Effector memory CD8-positive, alpha-beta T cell (primary cell): Measurements from ENCODE around the gene KCNJ11.

ENCODE experiments used
- ATAC-seq: fragments of 150-1000 bp; cut with Tn5 transposase; replicated peaks from 2 replicates; pipeline ENCODE4 v1.10.0; 2021; ENCODE audit warnings: mild to moderate bottlenecking, moderate library complexity
- DNase-seq, 3 experiments: peaks; one replicate each; pipeline ENCODE4 v3.0.0; 2021
- H3K27ac Mint-ChIP-seq, 2 donors: one replicate each; pipeline ENCODE4 v1.8.0; 2022; ENCODE audit warnings: mild to moderate bottlenecking in 2 of 2, mixed read lengths in 2 of 2, moderate library complexity in 2 of 2
- H3K27me3 Mint-ChIP-seq, 2 donors: one replicate each; pipeline ENCODE4 v1.8.0; 2022; ENCODE audit warnings: mixed read lengths in 2 of 2
- H3K36me3 Mint-ChIP-seq: one replicate; pipeline ENCODE4 v1.8.0; 2022; ENCODE audit warnings: mild to moderate bottlenecking, moderate library complexity, mixed read lengths; ENCODE audit not compliant: insufficient read depth
- H3K4me1 Mint-ChIP-seq, 2 donors: one replicate each; pipeline ENCODE4 v1.8.0; 2022; ENCODE audit warnings: low read depth in 2 of 2, mixed read lengths in 2 of 2
- H3K4me3 Mint-ChIP-seq, 2 donors: one replicate each; pipeline ENCODE4 v1.8.0; 2022; ENCODE audit warnings: mild to moderate bottlenecking in 2 of 2, mixed read lengths in 2 of 2, moderate library complexity in 2 of 2
- H3K9me3 Mint-ChIP-seq, 2 donors: one replicate each; pipeline ENCODE4 v1.8.0; 2022; ENCODE audit warnings: mixed read lengths in 2 of 2

KCNJ11 gene

GRCh38 chr11:17405232-17406005 lies 17.0 kb upstream of the KCNJ11 start:
- no peak overlapping the region for H3K27ac Mint-ChIP-seq
- H3K4me3 Mint-ChIP-seq = no peak overlapping the region
- no peaks in the 10 kb centered on the region for H3K4me1 Mint-ChIP-seq
- no peaks in the 10 kb centered on the region for H3K36me3 Mint-ChIP-seq
- no peaks in the 10 kb centered on the region for H3K27me3 Mint-ChIP-seq
- no peak for DNase-seq
- H3K9me3 Mint-ChIP-seq = no peaks in the 10 kb centered on the region
- no peak for ATAC-seq

DNA sequence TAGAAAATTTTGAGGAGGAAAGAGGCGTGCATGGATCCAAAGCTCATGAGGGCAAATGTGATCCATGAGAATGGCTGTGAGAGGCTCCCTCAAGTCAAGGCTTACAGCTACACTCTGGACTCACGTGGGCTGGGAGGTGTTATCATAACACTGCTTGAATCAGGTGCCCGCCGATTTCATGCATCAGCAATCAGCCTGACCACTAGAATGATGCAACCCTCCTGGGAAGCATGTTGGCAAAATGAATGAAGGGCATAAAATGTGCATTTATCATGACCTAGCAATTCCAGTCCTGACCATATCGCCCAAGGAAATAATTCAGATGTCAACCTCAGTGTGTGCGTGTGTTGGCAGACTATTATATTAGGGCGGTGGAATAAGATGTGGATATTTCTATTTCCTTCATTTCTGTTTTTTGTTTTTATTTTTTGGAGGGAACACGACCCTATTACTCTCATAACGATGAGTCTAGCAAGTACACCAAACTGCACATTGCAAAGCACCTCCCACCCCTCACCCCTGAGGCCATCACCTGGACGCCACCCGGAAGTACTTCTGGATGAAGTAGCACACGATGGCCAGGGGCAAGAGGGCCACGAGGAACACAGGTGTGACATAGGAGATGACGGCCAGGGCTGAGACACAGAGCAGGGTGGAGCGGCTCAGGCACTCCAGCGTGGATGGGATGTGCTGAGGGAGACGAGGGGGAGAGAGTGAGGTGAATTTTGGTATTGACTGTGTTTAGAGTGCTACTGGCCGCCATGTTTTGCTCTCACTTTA lies 15.7 kb upstream of the KCNJ11 start:
- no peak for ATAC-seq
- Mint-ChIP-seq H3K36me3 (no peaks in the 10 kb centered on the region), H3K9me3 (no peaks in the 10 kb centered on the region), H3K4me3 (no peak overlapping the region), H3K27me3 (peaks cover 0 to 12% of the 10 kb centered on the region in 2 donors), H3K4me1 (no peaks in the 10 kb centered on the region), H3K27ac (no peak overlapping the region)
- no peak for DNase-seq

- no peaks in the 10 kb centered on the region for H3K9me3 Mint-ChIP-seq
- no peak overlapping the region for H3K27ac Mint-ChIP-seq
- peaks cover 0 to 25% of the 10 kb centered on the region in 2 donors for H3K27me3 Mint-ChIP-seq
- DNase-seq = no peak
- no peaks in the 10 kb centered on the region for H3K36me3 Mint-ChIP-seq
- no peak overlapping the region for H3K4me3 Mint-ChIP-seq
- no peaks in the 10 kb centered on the region for H3K4me1 Mint-ChIP-seq
- no peak for ATAC-seq
These were observed 14.0 kb upstream of the KCNJ11 start for GRCh38 chr11:17402486-17402885.

GRCh38 chr11:17401841-17402240 lies 13.4 kb upstream of the KCNJ11 start:
- Mint-ChIP-seq H3K4me3 (no peak overlapping the region), H3K4me1 (no peaks in the 10 kb centered on the region), H3K9me3 (no peaks in the 10 kb centered on the region), H3K27ac (no peak overlapping the region), H3K27me3 (peaks cover 0 to 25% of the 10 kb centered on the region in 2 donors), H3K36me3 (no peaks in the 10 kb centered on the region)
- ATAC-seq = no peak
- DNase-seq = no peak

GRCh38 chr11:17401316-17401715 lies 12.9 kb upstream of the KCNJ11 start:
- peaks cover 0 to 25% of the 10 kb centered on the region in 2 donors for H3K27me3 Mint-ChIP-seq
- no peaks in the 10 kb centered on the region for H3K36me3 Mint-ChIP-seq
- no peak overlapping the region for H3K4me3 Mint-ChIP-seq
- no peaks in the 10 kb centered on the region for H3K4me1 Mint-ChIP-seq
- no peak overlapping the region for H3K27ac Mint-ChIP-seq
- no peaks in the 10 kb centered on the region for H3K9me3 Mint-ChIP-seq
- ATAC-seq = no peak
- no peak for DNase-seq

DNA sequence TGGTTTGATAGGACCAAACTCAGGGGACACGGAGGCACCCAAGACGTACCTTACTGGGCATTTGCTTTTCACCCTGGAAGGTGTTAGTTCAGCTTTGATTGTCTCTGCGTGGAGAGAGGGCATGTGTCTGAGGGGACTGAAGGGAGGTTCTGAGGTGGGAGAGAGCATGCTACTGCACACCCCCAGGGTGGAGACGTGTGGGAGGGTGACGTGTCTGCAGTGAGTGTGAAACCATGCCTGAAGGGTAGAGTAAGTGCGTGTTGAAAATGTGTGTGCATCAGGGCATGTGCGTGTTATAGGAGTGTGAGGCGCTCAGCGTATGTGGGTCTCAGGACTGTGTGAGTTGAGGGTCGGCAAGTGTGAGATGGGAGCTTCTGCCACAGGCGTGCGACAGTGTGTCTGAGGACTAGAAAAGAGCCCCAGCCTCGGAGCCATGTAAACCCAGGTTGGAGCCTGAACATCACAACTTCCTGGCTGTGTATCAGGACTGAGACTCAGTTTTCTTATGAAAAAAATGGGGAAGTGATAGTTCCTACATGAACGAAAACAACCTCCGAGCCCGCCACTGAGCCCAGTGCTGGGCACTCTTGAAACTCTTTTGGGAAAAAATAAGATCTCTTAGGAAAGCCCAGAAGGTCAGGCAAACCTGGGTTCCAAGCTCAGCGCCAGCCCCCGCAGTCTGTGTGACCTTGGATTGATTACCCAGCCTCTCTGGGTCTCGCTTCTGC lies 11.8 kb upstream of the KCNJ11 start:
- no peaks in the 10 kb centered on the region for H3K4me1 Mint-ChIP-seq
- ATAC-seq (no peak), DNase-seq (no peak)
- H3K36me3 Mint-ChIP-seq = no peaks in the 10 kb centered on the region
- peaks cover 0 to 25% of the 10 kb centered on the region in 2 donors for H3K27me3 Mint-ChIP-seq
- no peaks in the 10 kb centered on the region for H3K9me3 Mint-ChIP-seq
- no peak overlapping the region for H3K4me3 Mint-ChIP-seq
- no peak overlapping the region for H3K27ac Mint-ChIP-seq

DNA sequence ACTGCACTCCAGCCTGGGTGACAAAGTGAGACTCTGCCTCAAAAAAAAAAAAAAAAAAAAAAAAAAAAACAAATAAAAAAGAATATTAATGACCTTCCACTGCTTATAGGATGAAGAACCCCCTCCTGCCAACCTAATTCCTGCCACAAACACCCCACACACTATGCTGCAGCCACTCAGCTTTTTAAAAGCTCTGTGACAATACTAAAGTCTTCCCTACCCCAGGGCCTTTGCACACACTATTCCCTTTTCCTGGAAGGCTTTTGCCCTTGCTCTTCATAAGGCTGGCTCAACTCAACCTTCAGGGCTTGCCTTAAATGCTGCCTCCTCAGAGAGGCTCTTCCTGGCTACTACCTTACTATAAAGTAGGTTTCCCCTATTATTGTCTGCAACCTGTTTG lies 10.8 kb upstream of the KCNJ11 start:
- ATAC-seq = no peak
- H3K27ac Mint-ChIP-seq = no peak overlapping the region
- peaks cover 0 to 25% of the 10 kb centered on the region in 2 donors for H3K27me3 Mint-ChIP-seq
- DNase-seq = no peak
- H3K36me3 Mint-ChIP-seq = no peaks in the 10 kb centered on the region
- H3K9me3 Mint-ChIP-seq = no peaks in the 10 kb centered on the region
- H3K4me3 Mint-ChIP-seq = no peak overlapping the region
- no peaks in the 10 kb centered on the region for H3K4me1 Mint-ChIP-seq

DNA sequence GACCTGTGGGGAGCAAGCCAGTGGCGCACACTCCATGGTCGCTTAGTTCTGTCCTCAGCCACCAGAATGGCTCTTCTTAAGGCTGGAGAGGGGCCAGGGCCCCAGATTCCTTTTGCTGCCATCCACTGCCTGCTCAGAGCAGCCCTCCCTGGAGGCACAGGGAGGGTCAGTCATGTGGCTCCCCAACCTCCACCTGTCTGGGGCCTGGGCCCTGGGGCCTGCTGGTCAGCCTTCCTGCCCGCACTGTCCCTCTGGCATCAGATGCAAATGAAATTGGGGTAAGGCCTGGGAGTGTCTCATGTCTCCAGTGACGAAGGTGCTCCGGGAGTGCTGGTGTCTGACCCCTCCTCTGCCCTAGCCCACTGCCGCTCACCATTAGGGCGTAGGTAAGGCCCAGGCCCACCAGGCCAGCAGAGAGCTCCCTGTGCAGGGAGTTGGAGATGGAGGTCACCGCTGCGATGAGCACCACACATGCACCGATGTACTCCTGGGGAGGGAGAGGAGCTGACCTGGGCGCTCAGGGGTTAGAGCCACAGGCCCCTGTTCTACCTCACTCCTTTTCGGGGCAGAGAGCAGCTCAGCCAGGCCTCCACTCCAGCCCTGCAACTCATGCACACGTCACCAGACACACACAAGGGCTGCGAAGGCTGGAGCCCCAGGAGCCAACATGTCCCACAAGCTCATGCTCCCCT lies 9.0 kb upstream of the KCNJ11 start:
- Mint-ChIP-seq H3K27me3 (peaks cover 0 to 25% of the 10 kb centered on the region in 2 donors), H3K27ac (no peak overlapping the region), H3K9me3 (no peaks in the 10 kb centered on the region), H3K4me1 (no peaks in the 10 kb centered on the region), H3K4me3 (no peak overlapping the region), H3K36me3 (no peaks in the 10 kb centered on the region)
- DNase-seq = no peak
- ATAC-seq = no peak

- no peak for DNase-seq
- Mint-ChIP-seq H3K36me3 (no peaks in the 10 kb centered on the region), H3K4me1 (no peaks in the 10 kb centered on the region), H3K9me3 (no peaks in the 10 kb centered on the region), H3K4me3 (no peak overlapping the region), H3K27me3 (peaks cover 0 to 25% of the 10 kb centered on the region in 2 donors), H3K27ac (no peak overlapping the region)
- no peak for ATAC-seq
These were observed 8.3 kb upstream of the KCNJ11 start for GRCh38 chr11:17396598-17397310.

GRCh38 chr11:17395978-17396377 lies 7.5 kb upstream of the KCNJ11 start:
- H3K36me3 Mint-ChIP-seq = no peaks in the 10 kb centered on the region
- H3K4me3 Mint-ChIP-seq = no peak overlapping the region
- peaks cover 0 to 25% of the 10 kb centered on the region in 2 donors for H3K27me3 Mint-ChIP-seq
- H3K27ac Mint-ChIP-seq = no peak overlapping the region
- no peak for DNase-seq
- no peaks in the 10 kb centered on the region for H3K9me3 Mint-ChIP-seq
- no peak for ATAC-seq
- H3K4me1 Mint-ChIP-seq = no peaks in the 10 kb centered on the region

GRCh38 chr11:17395554-17395961 lies 7.1 kb upstream of the KCNJ11 start:
- H3K27me3 Mint-ChIP-seq = peaks cover 0 to 25% of the 10 kb centered on the region in 2 donors
- DNase-seq = no peak
- ATAC-seq = no peak
- H3K4me1 Mint-ChIP-seq = no peaks in the 10 kb centered on the region
- H3K27ac Mint-ChIP-seq = no peak overlapping the region
- H3K9me3 Mint-ChIP-seq = no peaks in the 10 kb centered on the region
- no peaks in the 10 kb centered on the region for H3K36me3 Mint-ChIP-seq
- no peak overlapping the region for H3K4me3 Mint-ChIP-seq

DNA sequence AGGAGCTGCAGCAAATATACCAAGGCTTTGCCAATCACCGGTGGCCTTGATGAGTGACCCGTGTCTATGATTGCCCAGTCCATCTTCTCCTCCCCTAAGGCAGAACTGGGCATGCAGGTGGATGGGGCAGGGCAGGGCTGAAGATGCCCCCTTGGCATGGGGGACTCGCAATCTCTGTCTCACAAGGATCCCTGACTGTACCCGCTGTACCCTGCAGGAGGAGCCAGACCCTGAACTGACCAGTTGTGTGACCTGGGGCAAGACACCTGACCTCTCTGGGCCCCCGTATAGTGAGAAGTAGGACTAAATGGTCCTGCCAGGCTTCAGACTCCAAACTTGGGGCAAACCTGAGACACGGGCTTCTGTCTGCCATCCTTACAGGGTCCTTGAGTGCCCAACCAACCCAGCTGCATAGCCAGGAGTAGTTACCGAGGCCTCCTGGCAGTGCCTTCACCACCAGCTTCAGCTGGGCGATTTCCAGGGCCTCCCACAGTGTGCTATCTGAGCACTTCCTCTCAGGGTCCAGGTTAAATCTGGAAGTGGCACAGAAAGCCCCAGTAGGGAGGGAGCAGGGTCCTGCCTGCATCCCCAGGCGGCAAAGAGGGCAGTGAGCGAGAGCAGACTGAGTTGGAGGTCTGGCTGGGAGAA lies 6.4 kb upstream of the KCNJ11 start:
- Mint-ChIP-seq H3K27ac (no peak overlapping the region), H3K27me3 (peaks cover 0 to 20% of the 10 kb centered on the region in 2 donors), H3K4me1 (peaks cover 3 to 4% of the 10 kb centered on the region in 2 donors), H3K36me3 (no peaks in the 10 kb centered on the region), H3K9me3 (no peaks in the 10 kb centered on the region), H3K4me3 (no peak overlapping the region)
- DNase-seq (no peak), ATAC-seq (no peak)
